NCI-H146 (cell line): ENCODE measurements around the gene TM6SF1.

Experiments used
- DNase-seq: peaks from one replicate; lab custom pipeline; 2025; lab: John Stamatoyannopoulos, UW

Gene TM6SF1

DNA sequence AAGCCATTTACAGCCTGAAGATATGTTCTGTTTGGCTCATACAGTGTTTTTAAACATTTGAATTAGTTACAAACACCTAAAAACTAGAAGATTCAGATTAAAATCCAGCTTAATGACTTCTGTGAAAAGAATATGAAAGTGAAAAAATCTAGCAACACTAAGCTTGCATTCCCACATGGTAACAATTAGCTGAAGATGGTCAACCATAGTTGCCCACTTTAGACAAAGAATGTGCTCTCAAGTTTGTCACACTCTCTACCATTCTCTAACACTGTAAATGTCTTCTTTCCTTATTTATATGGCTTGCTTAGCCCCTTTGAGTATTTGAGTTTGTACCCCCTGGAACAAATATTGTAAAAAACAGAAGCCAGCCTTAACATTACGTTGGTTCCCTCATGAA, 67.4 kb downstream of the TM6SF1 start:
- no peak for DNase-seq

GRCh38 chr15:83178390-83178789, 70.9 kb downstream of the TM6SF1 start:
- no peak for DNase-seq

DNA sequence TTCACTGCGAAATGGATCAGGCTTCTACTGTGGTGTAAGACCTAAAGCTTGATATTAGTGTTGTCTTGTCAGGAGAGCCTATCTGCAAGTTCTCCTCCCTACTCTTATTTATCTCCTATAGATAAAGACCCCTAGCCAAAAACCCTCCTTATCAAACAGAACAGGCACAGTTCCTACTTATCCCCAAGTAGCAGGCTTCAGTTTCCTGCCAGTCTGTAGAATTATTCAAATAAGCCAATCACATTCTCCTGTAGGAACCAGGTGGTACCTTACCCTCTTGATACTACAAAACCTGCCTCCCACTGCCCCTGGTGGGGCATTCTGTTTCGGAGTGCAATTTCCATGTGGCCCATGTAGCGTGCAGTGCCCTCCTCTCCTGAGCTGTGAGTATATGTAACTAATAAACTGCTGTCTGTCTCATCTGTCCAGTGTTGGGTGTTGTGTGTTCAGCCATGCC, 71.5 kb downstream of the TM6SF1 start:
- DNase-seq = no peak

GRCh38 chr15:83185561-83185960, 78.1 kb downstream of the TM6SF1 start:
- no peak for DNase-seq
